Testis (tissue), 3 donors: Measurements from ENCODE around the gene ANGPTL7. TPM values are rescaled to one million over a fixed set of nuclear protein-coding genes. Genes with fewer than 3 reads are reported as not detected.

Experiments
- DNase-seq: peaks from one replicate; pipeline ENCODE4 v3.0.0-alpha.2; 2019
- H3K27ac ChIP-seq, 2 donors: fragments of 200-600 bp; sonication (generic); one replicate each; pipeline ENCODE4 v1.5.1; 2019
- H3K27me3 ChIP-seq: fragments of 200-600 bp; sonication (generic); one replicate; pipeline ENCODE4 v1.5.1; 2019
- H3K36me3 ChIP-seq: fragments of 200-600 bp; sonication (generic); one replicate; pipeline ENCODE4 v1.5.1; 2017; ENCODE audit warnings: low read depth; ENCODE audit errors: missing control alignments
- H3K4me1 ChIP-seq: fragments of 200-600 bp; sonication (generic); one replicate; pipeline ENCODE4 v1.5.1; 2019
- H3K4me3 ChIP-seq, 2 donors: fragments of 200-600 bp; sonication (generic); one replicate each; pipeline ENCODE4 v1.5.1; 2017 to 2019
- H3K9me3 ChIP-seq: fragments of 200-600 bp; sonication (generic); one replicate; pipeline ENCODE4 v1.5.1; 2017
- POLR2A ChIP-seq: fragments of 450-650 bp; IDR thresholded peaks from one replicate; pipeline ENCODE4 v1.6.1; 2017; ENCODE audit warnings: antibody characterized with exemption, mild to moderate bottlenecking, moderate library complexity
- WGBS, 2 donors: methylation state at CpG; one replicate each; pipeline ENCODE4 v1.1.5; 2018; 5-methylcytosine and 5-hydroxymethylcytosine counted together
- intact Hi-C: fragments of 100-400 bp; cut with DNase I; formaldehyde crosslinking; loops from one replicate; pipeline ENCODE4 v1.15.1; 2023; ENCODE audit warnings: low total_unique reads
- polyA plus RNA-seq: library from polyadenylated mRNA; stranded (reverse); fragments of 350-450 nt; fragmentation: Illumina TruSeq; extraction: RNeasy Lipid Tissue Mini Kit (QIAGEN cat#74804); gene quantifications from one replicate; pipeline ENCODE4 v1.2.3, GENCODE V29; 2014; ENCODE audit warnings: low read depth, low replicate concordance; ENCODE audit not compliant: insufficient read depth
- small RNA-seq, 2 donors: library from RNA; depleted of rRNA; stranded (forward); fragments of <200 nt; gene quantifications; one replicate each; pipeline ENCODE3, GENCODE V24; 2016
- total RNA-seq, 2 donors: library from RNA; depleted of rRNA; stranded (reverse); fragments of >200 nt; gene quantifications; one replicate each; pipeline ENCODE4 v1.2.3, GENCODE V29; 2016
- TF ChIP-seq, protein P1 (sequence below), 3 experiments: fragments of 450-650 bp in 2 of 3; fragments of 200-600 bp in 1 of 3; sonication (generic) in 1 of 3; IDR thresholded peaks; one replicate each; pipeline ENCODE4 v1.5.1; 2016 to 2019; ENCODE audit warnings: antibody characterized with exemption in 3 of 3, mild to moderate bottlenecking in 2 of 3, moderate library complexity in 1 of 3

Gene ANGPTL7
- total and polyA plus RNA-seq, 3 donors from 2014 or later = 1.6 TPM; not detected in 2

DNA sequence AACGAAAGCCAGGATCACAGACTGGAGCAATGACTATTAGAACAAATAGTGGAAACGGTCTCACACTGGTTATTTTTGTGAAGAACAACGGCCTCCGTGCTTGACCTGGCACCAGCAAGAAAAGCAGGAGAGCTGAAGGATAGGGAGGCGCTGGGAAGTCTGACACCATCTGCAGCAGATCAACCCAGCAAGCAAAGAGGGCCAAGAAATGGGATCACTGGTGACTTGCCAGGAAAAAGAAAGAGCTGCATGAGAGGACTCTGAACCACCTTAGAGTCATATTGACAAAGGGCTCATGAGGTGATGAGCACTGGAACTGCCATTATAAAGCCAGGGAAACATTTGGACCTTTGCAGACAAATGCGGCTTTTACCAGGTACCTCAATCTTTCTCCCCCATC lies 48.2 kb downstream of the ANGPTL7 start:
- intact Hi-C loops = no loop called here
- WGBS, 2 donors = 54 to 74% methylated on average over 6 of the region's 6 CpGs
- TF ChIP-seq POLR2A = no peak
- TF ChIP-seq, protein P1, sequence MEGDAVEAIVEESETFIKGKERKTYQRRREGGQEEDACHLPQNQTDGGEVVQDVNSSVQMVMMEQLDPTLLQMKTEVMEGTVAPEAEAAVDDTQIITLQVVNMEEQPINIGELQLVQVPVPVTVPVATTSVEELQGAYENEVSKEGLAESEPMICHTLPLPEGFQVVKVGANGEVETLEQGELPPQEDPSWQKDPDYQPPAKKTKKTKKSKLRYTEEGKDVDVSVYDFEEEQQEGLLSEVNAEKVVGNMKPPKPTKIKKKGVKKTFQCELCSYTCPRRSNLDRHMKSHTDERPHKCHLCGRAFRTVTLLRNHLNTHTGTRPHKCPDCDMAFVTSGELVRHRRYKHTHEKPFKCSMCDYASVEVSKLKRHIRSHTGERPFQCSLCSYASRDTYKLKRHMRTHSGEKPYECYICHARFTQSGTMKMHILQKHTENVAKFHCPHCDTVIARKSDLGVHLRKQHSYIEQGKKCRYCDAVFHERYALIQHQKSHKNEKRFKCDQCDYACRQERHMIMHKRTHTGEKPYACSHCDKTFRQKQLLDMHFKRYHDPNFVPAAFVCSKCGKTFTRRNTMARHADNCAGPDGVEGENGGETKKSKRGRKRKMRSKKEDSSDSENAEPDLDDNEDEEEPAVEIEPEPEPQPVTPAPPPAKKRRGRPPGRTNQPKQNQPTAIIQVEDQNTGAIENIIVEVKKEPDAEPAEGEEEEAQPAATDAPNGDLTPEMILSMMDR (IDR thresholded peaks at IDR 0.05) = no peak
- H3K27me3 ChIP-seq = no peaks in the 10 kb centered on the region
- no peaks in the 10 kb centered on the region for H3K36me3 ChIP-seq
- H3K4me3 ChIP-seq = no peak overlapping the region
- no peak for DNase-seq
- H3K9me3 ChIP-seq = no peaks in the 10 kb centered on the region
- H3K27ac ChIP-seq = peak overlapping the region in 1 of 2 donors; percentile 16
- no peaks in the 10 kb centered on the region for H3K4me1 ChIP-seq

DNA sequence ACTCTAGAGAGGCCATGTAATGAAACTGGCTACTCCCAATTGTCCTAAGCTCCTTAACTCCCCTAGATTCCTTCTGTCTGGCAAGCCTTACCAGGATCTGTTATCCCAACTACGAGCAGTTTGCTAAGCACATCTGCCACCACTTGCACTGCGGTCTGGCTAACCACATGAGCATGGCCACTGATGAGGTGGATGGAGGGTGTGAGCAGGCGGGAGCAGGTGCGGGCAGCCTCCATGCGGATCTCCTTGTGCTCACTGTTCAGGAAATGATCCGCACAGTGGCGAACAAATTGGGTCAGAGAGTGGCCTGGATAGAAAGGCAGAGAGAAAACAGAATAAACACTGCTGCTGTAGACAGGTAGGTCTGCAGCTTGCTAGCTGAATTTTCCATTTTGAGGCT lies 49.2 kb downstream of the ANGPTL7 start:
- TF ChIP-seq, protein P1 (IDR thresholded peaks at IDR 0.05) = no peak
- no peak for TF ChIP-seq POLR2A
- Histone ChIP-seq H3K9me3 (no peaks in the 10 kb centered on the region), H3K36me3 (no peaks in the 10 kb centered on the region), H3K4me3 (no peak overlapping the region), H3K4me1 (no peaks in the 10 kb centered on the region), H3K27ac (no peak overlapping the region), H3K27me3 (no peaks in the 10 kb centered on the region)
- DNase-seq = no peak
- intact Hi-C loops = no loop called here
- WGBS, 2 donors = 92% methylated on average over 7 of the region's 7 CpGs

DNA sequence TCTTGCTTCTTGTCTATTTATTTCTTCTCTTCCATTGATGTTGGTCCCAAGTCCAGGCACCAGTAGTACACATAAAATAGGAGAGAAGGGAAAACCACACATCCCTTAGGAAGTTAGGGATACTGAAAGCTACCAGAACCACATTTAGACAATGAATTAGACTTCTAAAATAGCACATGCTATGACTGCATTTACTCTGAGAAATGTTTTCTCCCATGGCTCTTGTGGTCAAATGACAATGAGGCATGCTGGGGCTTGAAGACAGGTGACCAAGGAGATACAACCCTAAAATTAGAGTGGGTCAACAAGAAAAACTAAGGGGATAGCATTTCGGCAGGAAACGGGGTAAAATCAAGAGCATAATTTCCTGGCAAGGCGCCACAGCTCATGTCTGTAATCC lies 56.1 kb downstream of the ANGPTL7 start:
- WGBS, 2 donors = 89 to 96% methylated on average over 3 of the region's 3 CpGs
- no peaks in the 10 kb centered on the region for H3K27me3 ChIP-seq
- DNase-seq = no peak
- no peaks in the 10 kb centered on the region for H3K9me3 ChIP-seq
- no peak for TF ChIP-seq POLR2A
- TF ChIP-seq, protein P1 (IDR thresholded peaks at IDR 0.05) = no peak
- H3K4me1 ChIP-seq = no peaks in the 10 kb centered on the region
- no peaks in the 10 kb centered on the region for H3K36me3 ChIP-seq
- intact Hi-C loops = no loop called here
- no peak overlapping the region for H3K27ac ChIP-seq
- no peak overlapping the region for H3K4me3 ChIP-seq

Small RNA genes lying within 50 kb of the gene (small RNA-seq; reads per million reads assigned to genes)
- 0 reads per million in 2 donors for gene RNU6-291P
- 0 to 0.09 reads per million in 2 donors for gene RNU6-537P
- 0 reads per million in 2 donors for gene RPL39P6

Other genes with a start within 250 kb of the ANGPTL7 start
- gene TARDBP, start 176.7 kb upstream of the ANGPTL7 start, total RNA-seq = 100 to 1,000 TPM; 185 to 207 TPM
- gene TARDBP, start 176.7 kb upstream of the ANGPTL7 start, polyA plus RNA-seq = 142 TPM
- under 1 TPM; 0.31 TPM for gene MASP2, start 142.1 kb upstream of the ANGPTL7 start, total RNA-seq
- gene MASP2, start 142.1 kb upstream of the ANGPTL7 start, polyA plus RNA-seq = not detected
- gene SRM, start 129.3 kb upstream of the ANGPTL7 start, total RNA-seq = 10 to 100 TPM; 61.4 to 78.4 TPM
- gene SRM, start 129.3 kb upstream of the ANGPTL7 start, polyA plus RNA-seq = 57.8 TPM
- 10 to 100 TPM; 78.4 to 78.8 TPM for gene EXOSC10, start 89.5 kb upstream of the ANGPTL7 start, total RNA-seq
- gene EXOSC10, start 89.5 kb upstream of the ANGPTL7 start, polyA plus RNA-seq = 67.5 TPM
- gene MTOR, start 73.2 kb downstream of the ANGPTL7 start, total RNA-seq = 100 to 1,000 TPM in 1 of 2 donors, 10 to 100 TPM in 1; 83.3 to 108 TPM
- 129 TPM for gene MTOR, start 73.2 kb downstream of the ANGPTL7 start, polyA plus RNA-seq
- 10 to 100 TPM; 29.3 to 32.0 TPM for gene UBIAD1, start 83.8 kb downstream of the ANGPTL7 start, total RNA-seq
- 25.8 TPM for gene UBIAD1, start 83.8 kb downstream of the ANGPTL7 start, polyA plus RNA-seq